Esophagus squamous epithelium (tissue), 4 donors: Measurements from ENCODE around the gene ZNF586.
"Not testable (repeated sequence)": the region's sequence is repeated elsewhere in the genome, so short reads cannot be mapped to it uniquely, and the experiment has no call there.

Source experiments
- POLR2A ChIP-seq, 4 donors: fragments of 450-650 bp; IDR thresholded peaks; one replicate each; pipeline ENCODE4 v1.6.1; 2017; ENCODE audit warnings: antibody characterized with exemption in 4 of 4, mild to moderate bottlenecking in 4 of 4, moderate library complexity in 3 of 4
- TF ChIP-seq, protein P1 (sequence below), 6 experiments: fragments of 450-650 bp in 4 of 6; fragments of 200-600 bp in 2 of 6; sonication (generic) in 2 of 6; IDR thresholded peaks; one replicate each; pipeline ENCODE4 v1.5.1; 2016 to 2019; ENCODE audit warnings: antibody characterized with exemption in 6 of 6, mild to moderate bottlenecking in 4 of 6, moderate library complexity in 4 of 6

DNA sequence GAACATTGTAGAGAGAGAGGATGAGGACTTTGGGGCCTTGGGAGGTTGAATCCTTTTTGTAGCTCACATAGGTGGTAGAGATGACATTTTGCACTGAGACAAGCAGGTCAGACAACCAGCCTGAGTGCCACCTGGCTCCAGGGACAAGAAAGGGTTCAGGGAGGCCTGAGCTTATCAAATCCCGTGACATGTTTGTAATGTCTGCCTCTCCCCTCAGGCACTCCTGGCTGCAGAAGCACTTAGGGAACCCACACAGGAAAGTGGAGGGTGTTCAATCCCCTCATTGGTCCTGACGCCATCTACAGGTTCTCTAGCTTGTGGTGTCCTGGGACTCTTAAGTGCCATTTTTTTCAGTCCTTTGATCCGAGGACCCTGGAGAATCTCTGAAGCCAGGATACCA lies 51.6 kb downstream of the ZNF586 start:
- TF ChIP-seq, protein P1, sequence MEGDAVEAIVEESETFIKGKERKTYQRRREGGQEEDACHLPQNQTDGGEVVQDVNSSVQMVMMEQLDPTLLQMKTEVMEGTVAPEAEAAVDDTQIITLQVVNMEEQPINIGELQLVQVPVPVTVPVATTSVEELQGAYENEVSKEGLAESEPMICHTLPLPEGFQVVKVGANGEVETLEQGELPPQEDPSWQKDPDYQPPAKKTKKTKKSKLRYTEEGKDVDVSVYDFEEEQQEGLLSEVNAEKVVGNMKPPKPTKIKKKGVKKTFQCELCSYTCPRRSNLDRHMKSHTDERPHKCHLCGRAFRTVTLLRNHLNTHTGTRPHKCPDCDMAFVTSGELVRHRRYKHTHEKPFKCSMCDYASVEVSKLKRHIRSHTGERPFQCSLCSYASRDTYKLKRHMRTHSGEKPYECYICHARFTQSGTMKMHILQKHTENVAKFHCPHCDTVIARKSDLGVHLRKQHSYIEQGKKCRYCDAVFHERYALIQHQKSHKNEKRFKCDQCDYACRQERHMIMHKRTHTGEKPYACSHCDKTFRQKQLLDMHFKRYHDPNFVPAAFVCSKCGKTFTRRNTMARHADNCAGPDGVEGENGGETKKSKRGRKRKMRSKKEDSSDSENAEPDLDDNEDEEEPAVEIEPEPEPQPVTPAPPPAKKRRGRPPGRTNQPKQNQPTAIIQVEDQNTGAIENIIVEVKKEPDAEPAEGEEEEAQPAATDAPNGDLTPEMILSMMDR (IDR thresholded peaks at IDR 0.05), result not testable (repeated sequence)
- TF ChIP-seq POLR2A (IDR thresholded peaks at IDR 0.05), result not testable (repeated sequence)
